GM12864 (cell line): Measurements from ENCODE around the gene ARL6IP4.

Experiments used
- DNase-seq: peaks from one replicate; pipeline ENCODE4 v3.0.0-alpha.2; 2011; ENCODE audit warnings: low read depth
- H3K4me3 ChIP-seq: 2 replicates; pipeline ENCODE4 v1.5.1; 2011; ENCODE audit warnings: mild to moderate bottlenecking, low read depth, low read length, control low read depth
- TF ChIP-seq, protein P1 (sequence below): IDR thresholded peaks from 2 replicates; pipeline ENCODE4 v1.5.1; 2011; ENCODE audit warnings: low read depth, mild to moderate bottlenecking, moderate library complexity, low read length, control low read depth, inconsistent platforms; ENCODE audit errors: missing control alignments

The ARL6IP4 gene

GRCh38 chr12:122942637-122943036 is 37.8 kb upstream of the ARL6IP4 start:
- TF ChIP-seq, protein P1, sequence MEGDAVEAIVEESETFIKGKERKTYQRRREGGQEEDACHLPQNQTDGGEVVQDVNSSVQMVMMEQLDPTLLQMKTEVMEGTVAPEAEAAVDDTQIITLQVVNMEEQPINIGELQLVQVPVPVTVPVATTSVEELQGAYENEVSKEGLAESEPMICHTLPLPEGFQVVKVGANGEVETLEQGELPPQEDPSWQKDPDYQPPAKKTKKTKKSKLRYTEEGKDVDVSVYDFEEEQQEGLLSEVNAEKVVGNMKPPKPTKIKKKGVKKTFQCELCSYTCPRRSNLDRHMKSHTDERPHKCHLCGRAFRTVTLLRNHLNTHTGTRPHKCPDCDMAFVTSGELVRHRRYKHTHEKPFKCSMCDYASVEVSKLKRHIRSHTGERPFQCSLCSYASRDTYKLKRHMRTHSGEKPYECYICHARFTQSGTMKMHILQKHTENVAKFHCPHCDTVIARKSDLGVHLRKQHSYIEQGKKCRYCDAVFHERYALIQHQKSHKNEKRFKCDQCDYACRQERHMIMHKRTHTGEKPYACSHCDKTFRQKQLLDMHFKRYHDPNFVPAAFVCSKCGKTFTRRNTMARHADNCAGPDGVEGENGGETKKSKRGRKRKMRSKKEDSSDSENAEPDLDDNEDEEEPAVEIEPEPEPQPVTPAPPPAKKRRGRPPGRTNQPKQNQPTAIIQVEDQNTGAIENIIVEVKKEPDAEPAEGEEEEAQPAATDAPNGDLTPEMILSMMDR, result no peak
- no peak for DNase-seq
- H3K4me3 ChIP-seq, result no peak overlapping the region

GRCh38 chr12:122943196-122943595 is 37.3 kb upstream of the ARL6IP4 start:
- no peak overlapping the region for H3K4me3 ChIP-seq
- no peak for DNase-seq
- TF ChIP-seq, protein P1, result no peak

DNA sequence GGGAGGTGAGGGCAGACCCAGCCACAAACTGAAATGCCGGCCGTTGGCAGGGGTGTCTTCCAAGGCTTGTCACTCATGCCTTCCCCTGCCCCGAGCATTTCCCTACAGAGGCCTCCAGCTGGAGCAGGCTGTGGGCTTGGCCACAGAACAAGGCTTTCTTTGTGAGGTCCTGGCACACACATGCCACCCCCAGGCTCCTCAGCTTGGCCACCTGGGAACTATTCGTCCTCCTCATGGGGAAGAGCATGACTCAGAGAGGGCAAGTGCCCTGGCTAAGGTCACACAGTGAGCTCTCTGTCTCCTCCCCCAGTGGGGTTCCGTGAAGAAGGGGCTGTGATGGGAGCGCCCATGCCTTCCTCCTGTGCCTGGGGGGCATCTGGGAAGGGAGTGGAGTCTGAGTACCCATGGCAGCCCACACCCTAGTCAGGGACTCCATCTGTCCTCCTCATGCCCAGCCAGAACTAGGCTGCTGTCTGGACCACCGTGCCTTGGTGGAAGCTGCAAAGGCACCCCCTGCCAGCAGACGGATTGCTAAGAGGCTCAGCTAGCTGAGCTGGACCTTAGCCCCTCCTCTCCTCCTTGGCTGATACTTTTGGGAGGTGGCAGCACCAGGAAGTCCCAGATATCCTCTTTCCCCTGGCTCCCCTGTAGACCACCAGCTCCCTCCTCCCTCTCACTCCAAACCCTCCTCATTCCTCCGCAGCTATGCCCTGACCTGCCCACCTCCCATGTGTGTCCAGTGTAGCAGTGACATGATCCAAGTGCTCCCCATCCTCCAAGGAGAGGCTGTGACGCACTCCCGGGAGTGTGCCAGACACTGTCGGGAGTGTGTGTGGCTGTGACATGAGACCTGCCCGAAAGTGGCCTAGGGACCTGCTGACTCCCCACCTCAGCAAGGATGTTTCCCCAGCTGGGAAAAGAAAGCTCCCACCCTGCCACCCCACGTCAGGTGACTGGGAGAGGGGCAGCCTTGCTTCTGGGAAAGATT is 35.6 kb upstream of the ARL6IP4 start:
- TF ChIP-seq, protein P1, result no peak
- no peak for DNase-seq
- H3K4me3 ChIP-seq, result no peak overlapping the region

- TF ChIP-seq, protein P1, result peak; percentile 32
- no peak overlapping the region for H3K4me3 ChIP-seq
- DNase-seq, result peak; percentile 66
These were observed 33.7 kb upstream of the ARL6IP4 start for GRCh38 chr12:122946690-122947341.

DNA sequence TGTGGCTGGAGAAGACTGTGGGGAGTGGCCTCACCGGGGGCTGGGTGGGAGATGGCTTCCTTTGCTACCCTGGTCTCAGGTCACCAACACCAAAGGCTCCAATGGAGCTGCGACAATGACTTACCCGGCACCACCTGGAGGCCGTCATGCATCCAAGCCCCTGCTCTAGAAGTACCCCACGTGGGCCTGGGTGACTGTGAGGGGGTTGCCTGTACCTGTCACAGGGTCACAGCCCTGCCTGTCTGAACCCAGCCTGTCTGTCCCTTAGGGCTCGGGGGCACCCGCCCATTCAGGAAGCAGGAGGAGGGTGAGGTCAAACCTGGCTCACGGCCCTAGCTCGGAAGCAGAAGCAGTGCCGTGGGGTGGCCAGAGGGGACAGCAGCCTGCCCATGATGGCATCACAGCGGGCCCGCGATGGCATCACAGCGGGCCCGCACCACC is 33.1 kb upstream of the ARL6IP4 start:
- TF ChIP-seq, protein P1, result no peak
- DNase-seq, result no peak
- no peak overlapping the region for H3K4me3 ChIP-seq

- H3K4me3 ChIP-seq, result no peak overlapping the region
- TF ChIP-seq, protein P1, result no peak
- DNase-seq, result no peak
These were observed 31.9 kb upstream of the ARL6IP4 start for GRCh38 chr12:122948605-122949004.
